HEK293 (cell line): Measurements from ENCODE around the gene PHACTR1.

Experiments used
- CTCF ChIA-PET: fragments of 350-600 bp; formaldehyde crosslinking; extraction: SDS; loops from one replicate; lab custom pipeline; 2021; ENCODE audit warnings: antibody characterized with exemption; lab: Yijun Ruan, JAX
- POLR2A ChIA-PET: fragments of 300-600 bp; formaldehyde crosslinking; extraction: SDS; loops from one replicate; lab custom pipeline; 2020; ENCODE audit warnings: antibody characterized with exemption, inconsistent platforms; lab: Yijun Ruan, JAX
- H3K27ac ChIP-seq: fragments of 200-500 bp; sonication (Bioruptor generic); 2 replicates; pipeline ENCODE4 v1.5.1; 2014; ENCODE audit warnings: low read depth, low read length, control low read depth, inconsistent platforms; ENCODE audit errors: extremely low read depth
- H3K36me3 ChIP-seq, 2 experiments: fragments of 200-500 bp in 1 of 2; sonication (Bioruptor generic) in 1 of 2; 1 replicate in 1 of 2; 2 replicates in 1 of 2; pipeline ENCODE4 v1.5.1; 2014 to 2017; ENCODE audit warnings: inconsistent platforms in 2 of 2, low read length in 2 of 2; ENCODE audit not compliant: control insufficient read depth in 2 of 2, insufficient read depth in 1 of 2
- H3K4me1 ChIP-seq: fragments of 200-500 bp; sonication (Bioruptor generic); 2 replicates; pipeline ENCODE4 v1.5.1; 2014; ENCODE audit warnings: mild to moderate bottlenecking, low read length, inconsistent platforms; ENCODE audit not compliant: control insufficient read depth, insufficient read depth
- H3K4me3 ChIP-seq: 2 replicates; pipeline ENCODE4 v1.5.1; 2011; ENCODE audit warnings: low read depth, mild to moderate bottlenecking, control low read depth, low read length, moderate library complexity
- H3K9me3 ChIP-seq: fragments of 200-500 bp; sonication (Bioruptor generic); 2 replicates; pipeline ENCODE4 v1.5.1; 2014; ENCODE audit warnings: low read depth, low read length, inconsistent platforms; ENCODE audit not compliant: control insufficient read depth, insufficient read depth
- ATF2 ChIP-seq: fragments of 450-650 bp; formaldehyde crosslinking; IDR thresholded peaks from 2 replicates; pipeline ENCODE4 v1.5.1; 2016; ENCODE audit warnings: missing biosample characterization, missing genetic modification characterization, low read depth
- FEZF1 ChIP-seq: fragments of 450-650 bp; formaldehyde crosslinking; IDR thresholded peaks from 2 replicates; pipeline ENCODE4 v1.5.1; 2016; ENCODE audit warnings: missing biosample characterization, missing genetic modification characterization
- PRDM2 ChIP-seq: fragments of 450-650 bp; formaldehyde crosslinking; IDR thresholded peaks from 2 replicates; pipeline ENCODE4 v1.5.1; 2016; ENCODE audit warnings: missing biosample characterization, missing genetic modification characterization, borderline replicate concordance
- SP3 ChIP-seq: fragments of 450-650 bp; formaldehyde crosslinking; IDR thresholded peaks from 2 replicates; pipeline ENCODE4 v1.5.1; 2016; ENCODE audit warnings: missing biosample characterization, missing genetic modification characterization
- ZBTB1 ChIP-seq: fragments of 450-650 bp; formaldehyde crosslinking; IDR thresholded peaks from 2 replicates; pipeline ENCODE4 v1.5.1; 2016; ENCODE audit warnings: missing biosample characterization, missing genetic modification characterization
- ZNF146 ChIP-seq: fragments of 450-650 bp; formaldehyde crosslinking; IDR thresholded peaks from 2 replicates; pipeline ENCODE4 v1.5.1; 2016; ENCODE audit warnings: missing biosample characterization, missing genetic modification characterization
- ZNF23 ChIP-seq: fragments of 450-650 bp; formaldehyde crosslinking; IDR thresholded peaks from 2 replicates; pipeline ENCODE4 v1.5.1; 2016; ENCODE audit warnings: missing biosample characterization, missing genetic modification characterization, borderline replicate concordance
- ZNF239 ChIP-seq: fragments of 450-650 bp; formaldehyde crosslinking; IDR thresholded peaks from 2 replicates; pipeline ENCODE4 v1.5.1; 2016; ENCODE audit warnings: missing biosample characterization, missing genetic modification characterization
- ZNF274 ChIP-seq, 2 experiments: fragments of 200-500 bp in 1 of 2; fragments of 450-650 bp in 1 of 2; sonication (Bioruptor generic) in 1 of 2; formaldehyde crosslinking in 1 of 2; IDR thresholded peaks; 2 replicates each; pipeline versions ENCODE4 v1.5.1 to v1.6.1; 2014 to 2016; ENCODE audit warnings: borderline replicate concordance in 1 of 2, inconsistent platforms in 1 of 2, low read length in 1 of 2, missing biosample characterization in 1 of 2, missing genetic modification characterization in 1 of 2
- ZNF394 ChIP-seq: fragments of 450-650 bp; formaldehyde crosslinking; IDR thresholded peaks from 2 replicates; pipeline ENCODE4 v1.5.1; 2016; ENCODE audit warnings: missing biosample characterization, missing genetic modification characterization, mild to moderate bottlenecking, moderate library complexity, borderline replicate concordance
- ZNF416 ChIP-seq: fragments of 450-650 bp; formaldehyde crosslinking; IDR thresholded peaks from 2 replicates; pipeline ENCODE4 v1.5.1; 2016; ENCODE audit warnings: missing biosample characterization, missing genetic modification characterization
- ZNF426 ChIP-seq: fragments of 450-650 bp; formaldehyde crosslinking; IDR thresholded peaks from 2 replicates; pipeline ENCODE4 v1.5.1; 2017; ENCODE audit warnings: missing biosample characterization, missing genetic modification characterization, mild to moderate bottlenecking, inconsistent platforms, moderate library complexity
- ZNF510 ChIP-seq: fragments of 450-650 bp; formaldehyde crosslinking; IDR thresholded peaks from 2 replicates; pipeline ENCODE4 v1.5.1; 2018; ENCODE audit warnings: mild to moderate bottlenecking, missing genetic modification characterization, missing biosample characterization; ENCODE audit not compliant: insufficient replicate concordance
- ZNF513 ChIP-seq: fragments of 450-650 bp; IDR thresholded peaks from 2 replicates; pipeline ENCODE4 v1.5.1; 2018; ENCODE audit warnings: missing biosample characterization, missing genetic modification characterization
- ZNF521 ChIP-seq: fragments of 450-650 bp; formaldehyde crosslinking; IDR thresholded peaks from 2 replicates; pipeline ENCODE4 v1.5.1; 2017; ENCODE audit warnings: missing biosample characterization, mild to moderate bottlenecking, missing genetic modification characterization
- ZNF548 ChIP-seq: fragments of 450-650 bp; formaldehyde crosslinking; IDR thresholded peaks from 2 replicates; pipeline ENCODE4 v1.5.1; 2016; ENCODE audit warnings: missing biosample characterization, missing genetic modification characterization
- ZNF555 ChIP-seq: fragments of 450-650 bp; formaldehyde crosslinking; conservative IDR thresholded peaks from 2 replicates; pipeline ENCODE4 v1.5.1; 2017; ENCODE audit warnings: missing biosample characterization, mild to moderate bottlenecking, missing genetic modification characterization, inconsistent platforms
- ZNF670 ChIP-seq: fragments of 450-650 bp; formaldehyde crosslinking; IDR thresholded peaks from 2 replicates; pipeline ENCODE4 v1.5.1; 2016; ENCODE audit warnings: missing biosample characterization, missing genetic modification characterization, low read depth
- ZNF776 ChIP-seq: fragments of 450-650 bp; formaldehyde crosslinking; IDR thresholded peaks from 2 replicates; pipeline ENCODE4 v1.5.0; 2017; ENCODE audit warnings: missing biosample characterization, missing genetic modification characterization, borderline replicate concordance
- ZSCAN18 ChIP-seq: fragments of 450-650 bp; formaldehyde crosslinking; IDR thresholded peaks from 2 replicates; pipeline ENCODE4 v1.5.1; 2016; ENCODE audit warnings: missing biosample characterization, missing genetic modification characterization

The PHACTR1 gene

GRCh38 chr6:13048113-13048512, 331.5 kb downstream of the PHACTR1 start:
- no peaks in the 10 kb centered on the region for H3K9me3 ChIP-seq
- H3K27ac ChIP-seq = no peak overlapping the region
- CTCF ChIA-PET = interaction anchor here (1.1 kb wide), 1 partner anchor 114 kb away, joined by 3 read pairs; no protein-coding TSS in a partner anchor
- H3K4me3 ChIP-seq = no peak overlapping the region
- no peaks in the 10 kb centered on the region for H3K36me3 ChIP-seq
- TF ChIP-seq PRDM2 (tag by site-specific recombination) (no peak), ZNF521 (tag by site-specific recombination) (no peak), ATF2 (tag by site-specific recombination) (no peak), FEZF1 (tag by site-specific recombination) (no peak), ZNF426 (no peak), ZNF513 (tag by site-specific recombination) (no peak), ZNF239 (tag by site-specific recombination) (no peak), ZNF510 (tag by site-specific recombination) (no peak), ZNF146 (tag by site-specific recombination) (no peak), ZNF274 (IDR thresholded peaks at IDR 0.05; ENCODE audit: low read length) (no peak), ZNF274 (tag by site-specific recombination; IDR thresholded peaks at IDR 0.05; ENCODE audit: borderline replicate concordance) (no peak), ZNF416 (tag by site-specific recombination) (no peak), ZNF394 (tag by site-specific recombination) (no peak), ZNF776 (tag by site-specific recombination) (no peak)
- POLR2A ChIA-PET = no interaction called here
- H3K4me1 ChIP-seq = no peaks in the 10 kb centered on the region

- TF ChIP-seq ZNF548 (tag by site-specific recombination) (no peak), ZNF23 (tag by site-specific recombination) (no peak), ZNF670 (tag by site-specific recombination) (no peak), ZSCAN18 (tag by site-specific recombination) (no peak), SP3 (tag by site-specific recombination) (no peak), ZNF555 (tag by site-specific recombination) (no peak), ZBTB1 (tag by site-specific recombination) (no peak)
- no peaks in the 10 kb centered on the region for H3K36me3 ChIP-seq
- ChIA-PET POLR2A (no interaction called here), CTCF (no interaction called here)
- H3K4me1 ChIP-seq = no peaks in the 10 kb centered on the region
- H3K4me3 ChIP-seq = no peak overlapping the region
- no peak overlapping the region for H3K27ac ChIP-seq
- H3K9me3 ChIP-seq = no peaks in the 10 kb centered on the region
Measured at GRCh38 chr6:13049666-13050254, 333.2 kb downstream of the PHACTR1 start.
